Mesothelial cell of epicardium (in vitro differentiated cells): ENCODE data around the gene BSDC1. TPM values are rescaled to one million over a fixed set of nuclear protein-coding genes. Genes with fewer than 3 reads are reported as not detected.
A peak's percentile ranks its signal among the peaks of the same experiment; 100 is the strongest.

Experiments used
- DNase-seq, 2 experiments: peaks; one replicate each; pipeline ENCODE4 v3.0.0; 2021; ENCODE audit warnings: low spot score in 2 of 2; ENCODE audit not compliant: unreplicated experiment in 2 of 2
- H3K27ac Mint-ChIP-seq: 2 replicates; pipeline ENCODE4 v1.8.0; 2021; ENCODE audit warnings: mixed read lengths
- H3K27me3 Mint-ChIP-seq: 2 replicates; pipeline ENCODE4 v1.8.0; 2021; ENCODE audit warnings: low read depth, mixed read lengths
- H3K36me3 Mint-ChIP-seq: 2 replicates; pipeline ENCODE4 v1.8.0; 2021; ENCODE audit warnings: mixed read lengths
- H3K4me1 Mint-ChIP-seq: 2 replicates; pipeline ENCODE4 v1.8.0; 2021; ENCODE audit warnings: mixed read lengths
- H3K4me3 Mint-ChIP-seq: 2 replicates; pipeline ENCODE4 v1.8.0; 2021; ENCODE audit warnings: mild to moderate bottlenecking, moderate library complexity, mixed read lengths
- H3K9me3 Mint-ChIP-seq: 2 replicates; pipeline ENCODE4 v1.8.0; 2021; ENCODE audit warnings: mixed read lengths
- CTCF ChIP-seq: fragments of 200-600 bp; sonication (generic); IDR thresholded peaks from one replicate; pipeline ENCODE4 v1.5.0; 2021; ENCODE audit warnings: antibody characterized with exemption; ENCODE audit not compliant: unreplicated experiment
- total RNA-seq: library from RNA; stranded (reverse); gene quantifications from 3 replicates; pipeline ENCODE4 v1.2.1, GENCODE V29; 2021

The BSDC1 gene
- total RNA-seq, 1 donor from 2014 or later = 73.4 TPM

DNA sequence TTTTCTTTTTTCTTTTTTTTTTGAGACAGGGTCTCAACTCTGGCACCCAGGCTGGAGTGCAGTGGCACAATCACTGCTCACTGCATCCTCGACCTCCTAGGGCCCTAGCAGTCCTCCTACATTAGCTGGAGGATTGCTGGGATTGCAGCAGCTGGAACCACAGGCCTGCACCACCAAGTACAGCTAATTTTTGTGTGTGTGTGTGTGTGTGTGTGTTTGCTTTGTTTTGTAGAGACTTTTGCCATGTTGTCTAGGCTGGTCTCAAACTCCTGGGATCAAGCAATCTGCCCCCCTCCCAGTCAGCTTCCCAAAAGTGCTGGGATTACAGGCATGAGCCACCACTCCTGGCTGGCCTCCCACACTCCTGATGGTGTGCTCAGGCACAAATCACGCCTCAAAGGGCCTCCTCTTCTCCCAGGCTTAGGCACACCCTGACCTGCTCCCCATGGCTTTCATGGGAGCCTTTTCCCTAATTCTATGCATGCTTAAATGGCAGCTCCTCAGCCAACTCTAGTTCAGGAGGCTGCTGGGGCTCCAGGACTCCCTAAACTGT is 41.3 kb downstream of the BSDC1 start:
- no peaks in the 10 kb centered on the region for H3K27me3 Mint-ChIP-seq
- H3K9me3 Mint-ChIP-seq = no peaks in the 10 kb centered on the region
- H3K4me1 Mint-ChIP-seq = peaks cover 28% of the 10 kb centered on the region
- no peak for DNase-seq
- H3K36me3 Mint-ChIP-seq = peaks cover 9% of the 10 kb centered on the region
- H3K27ac Mint-ChIP-seq = peak overlapping the region; percentile 95
- H3K4me3 Mint-ChIP-seq = peak overlapping the region; percentile 56
- no peak for TF ChIP-seq CTCF

- Mint-ChIP-seq H3K4me1 (peaks cover 28% of the 10 kb centered on the region), H3K27me3 (no peaks in the 10 kb centered on the region), H3K4me3 (peak overlapping the region; percentile 56), H3K27ac (peak overlapping the region; percentile 83), H3K9me3 (no peaks in the 10 kb centered on the region), H3K36me3 (peaks cover 9% of the 10 kb centered on the region)
- TF ChIP-seq CTCF = no peak
- DNase-seq = no peak
Observed at GRCh38 chr1:32352239-32352745, 41.9 kb downstream of the BSDC1 start.

- peak; percentile 92 to 94 for DNase-seq
- Mint-ChIP-seq H3K36me3 (peaks cover 9% of the 10 kb centered on the region), H3K27ac (peak overlapping the region; percentile 85), H3K9me3 (no peaks in the 10 kb centered on the region), H3K27me3 (no peaks in the 10 kb centered on the region), H3K4me3 (peak overlapping the region; percentile 84), H3K4me1 (peaks cover 28% of the 10 kb centered on the region)
- TF ChIP-seq CTCF = no peak
Observed at GRCh38 chr1:32351399-32352238, 42.6 kb downstream of the BSDC1 start.

GRCh38 chr1:32350785-32351398 is 43.3 kb downstream of the BSDC1 start:
- peak in 1 of 2 experiments; percentile 66 for DNase-seq
- Mint-ChIP-seq H3K27ac (peak overlapping the region; percentile 85), H3K36me3 (peaks cover 9% of the 10 kb centered on the region), H3K4me1 (peaks cover 35% of the 10 kb centered on the region), H3K4me3 (peak overlapping the region; percentile 84), H3K27me3 (no peaks in the 10 kb centered on the region), H3K9me3 (no peaks in the 10 kb centered on the region)
- TF ChIP-seq CTCF = peak; percentile 56

- DNase-seq = no peak
- TF ChIP-seq CTCF = no peak
- Mint-ChIP-seq H3K4me3 (no peak overlapping the region), H3K27me3 (no peaks in the 10 kb centered on the region), H3K36me3 (no peaks in the 10 kb centered on the region), H3K4me1 (peaks cover 38% of the 10 kb centered on the region), H3K9me3 (no peaks in the 10 kb centered on the region), H3K27ac (no peak overlapping the region)
Observed at GRCh38 chr1:32349211-32349708, 45.0 kb downstream of the BSDC1 start.
